Muscle layer of colon (tissue), 2 donors: ENCODE results near the gene GALP.
"Not testable (repeated sequence)": the region's sequence is repeated elsewhere in the genome, so short reads cannot be mapped to it uniquely, and the experiment has no call there.

ENCODE experiments used
- H3K27ac ChIP-seq: one replicate; pipeline ENCODE4 v1.7.0; 2013; ENCODE audit warnings: low read depth, mild to moderate bottlenecking, low read length, moderate library complexity
- H3K27me3 ChIP-seq, 2 donors: one replicate each; pipeline ENCODE4 v1.7.0; 2013; ENCODE audit warnings: low read length in 2 of 2, mild to moderate bottlenecking in 2 of 2; ENCODE audit not compliant: insufficient read depth in 2 of 2, control insufficient read depth in 1 of 2
- H3K36me3 ChIP-seq: one replicate; pipeline ENCODE4 v1.7.0; 2013; ENCODE audit warnings: mild to moderate bottlenecking, low read length; ENCODE audit not compliant: insufficient read depth
- H3K4me1 ChIP-seq: one replicate; pipeline ENCODE4 v1.7.0; 2013; ENCODE audit warnings: mild to moderate bottlenecking, low read length; ENCODE audit not compliant: insufficient read depth
- H3K4me3 ChIP-seq, 2 donors: one replicate each; pipeline ENCODE4 v1.7.0; 2013; ENCODE audit warnings: low read length in 2 of 2, low read depth in 1 of 2, mild to moderate bottlenecking in 1 of 2, moderate library complexity in 1 of 2
- H3K9ac ChIP-seq: one replicate; pipeline ENCODE4 v1.7.0; 2013; ENCODE audit warnings: low read length
- H3K9me3 ChIP-seq: one replicate; pipeline ENCODE4 v1.7.0; 2013; ENCODE audit warnings: mild to moderate bottlenecking, low read length
- donor health status: abdominal sarcoma.
- donor health status: Adenocarcinoma of cecum.

The GALP gene

GRCh38 chr19:56167064-56167578 lies 8.7 kb upstream of the GALP start:
- no peak overlapping the region for H3K4me3 ChIP-seq
- H3K27me3 ChIP-seq: no peaks in the 10 kb centered on the region
- H3K27ac ChIP-seq: no peak overlapping the region
- H3K9ac ChIP-seq: no peak overlapping the region
- H3K4me1 ChIP-seq: no peaks in the 10 kb centered on the region
- H3K36me3 ChIP-seq: no peaks in the 10 kb centered on the region
- H3K9me3 ChIP-seq: no peaks in the 10 kb centered on the region

GRCh38 chr19:56170261-56170660 lies 5.5 kb upstream of the GALP start:
- peaks cover 0 to 7% of the 10 kb centered on the region in 2 donors for H3K27me3 ChIP-seq
- H3K36me3 ChIP-seq: no peaks in the 10 kb centered on the region
- H3K9ac ChIP-seq: no peak overlapping the region
- H3K4me3 ChIP-seq: no peak overlapping the region
- H3K4me1 ChIP-seq: no peaks in the 10 kb centered on the region
- no peak overlapping the region for H3K27ac ChIP-seq
- no peaks in the 10 kb centered on the region for H3K9me3 ChIP-seq

- no peak overlapping the region for H3K27ac ChIP-seq
- H3K36me3 ChIP-seq: no peaks in the 10 kb centered on the region
- H3K4me1 ChIP-seq: no peaks in the 10 kb centered on the region
- H3K9ac ChIP-seq: no peak overlapping the region
- no peaks in the 10 kb centered on the region for H3K9me3 ChIP-seq
- peaks cover 0 to 20% of the 10 kb centered on the region in 2 donors for H3K27me3 ChIP-seq
- no peak overlapping the region for H3K4me3 ChIP-seq
Measured at GRCh38 chr19:56174086-56174485, 1.7 kb upstream of the GALP start.

- H3K27ac ChIP-seq: no peak overlapping the region
- H3K4me1 ChIP-seq: no peaks in the 10 kb centered on the region
- H3K27me3 ChIP-seq: peaks cover 0 to 20% of the 10 kb centered on the region in 2 donors
- H3K9ac ChIP-seq: no peak overlapping the region
- no peak overlapping the region for H3K4me3 ChIP-seq
- no peaks in the 10 kb centered on the region for H3K36me3 ChIP-seq
- H3K9me3 ChIP-seq: no peaks in the 10 kb centered on the region
Measured at GRCh38 chr19:56174550-56174949, 1.3 kb upstream of the GALP start.

DNA sequence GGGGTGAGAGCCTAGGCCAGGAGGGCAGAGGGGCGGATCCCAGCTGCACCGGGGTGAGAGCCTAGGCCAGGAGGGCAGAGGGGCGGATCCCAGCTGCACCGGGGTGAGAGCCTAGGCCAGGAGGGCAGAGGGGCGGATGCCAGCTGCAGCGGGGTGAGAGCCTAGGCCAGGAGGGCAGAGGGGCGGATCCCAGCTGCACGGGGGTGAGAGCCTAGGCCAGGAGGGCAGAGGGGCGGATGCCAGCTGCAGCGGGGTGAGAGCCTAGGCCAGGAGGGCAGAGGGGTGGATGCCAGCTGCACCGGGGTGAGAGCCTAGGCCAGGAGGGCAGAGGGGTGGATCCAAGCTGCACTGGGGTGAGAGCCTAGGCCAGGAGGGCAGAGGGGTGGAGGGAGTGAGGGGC lies 502 bp downstream of the GALP start:
- H3K27me3 ChIP-seq: peaks cover 0 to 20% of the 10 kb centered on the region in 2 donors

GRCh38 chr19:56176881-56177280 lies 1.1 kb downstream of the GALP start:
- no peaks in the 10 kb centered on the region for H3K9me3 ChIP-seq
- H3K4me3 ChIP-seq: no peak overlapping the region
- peaks cover 0 to 20% of the 10 kb centered on the region in 2 donors for H3K27me3 ChIP-seq
- H3K27ac ChIP-seq: no peak overlapping the region
- no peaks in the 10 kb centered on the region for H3K4me1 ChIP-seq
- H3K36me3 ChIP-seq: no peaks in the 10 kb centered on the region
- no peak overlapping the region for H3K9ac ChIP-seq

More for the DNA sequence above, 502 bp downstream of the GALP start:
- H3K9me3 ChIP-seq, H3K4me3 ChIP-seq, H3K4me1 ChIP-seq, H3K9ac ChIP-seq, H3K27ac ChIP-seq, H3K36me3 ChIP-seq: not testable (repeated sequence)

DNA sequence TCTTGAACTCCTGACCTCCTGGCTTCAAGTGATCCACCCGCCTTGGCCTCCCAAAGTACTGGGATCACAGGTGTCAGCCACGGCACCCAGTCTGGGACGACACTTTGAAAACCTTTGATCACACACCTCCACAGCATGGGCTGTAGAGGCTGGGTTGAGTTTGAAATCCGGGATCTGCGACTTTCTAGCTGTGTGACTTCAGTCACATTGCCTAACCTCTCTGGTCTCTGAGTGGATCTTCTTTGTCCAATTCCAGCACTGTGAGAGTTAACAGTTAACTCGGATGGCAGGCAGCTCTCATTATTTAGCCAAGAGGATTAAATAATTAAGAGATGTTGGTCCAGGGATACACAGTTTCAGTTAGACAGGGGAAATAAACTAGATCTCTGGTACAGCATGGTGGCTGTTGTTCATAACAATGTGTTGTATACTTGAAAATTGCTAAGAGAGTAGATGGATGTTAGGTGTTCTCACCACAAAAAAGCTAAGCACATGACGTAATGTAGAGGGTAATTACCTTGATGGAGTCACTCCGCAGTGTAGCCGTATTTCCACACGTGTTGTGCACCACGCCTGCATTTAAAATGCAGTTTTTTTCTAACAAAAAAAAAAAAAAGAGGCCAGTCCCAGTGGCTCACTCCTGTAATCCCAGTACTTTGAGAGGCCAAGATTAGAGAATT lies 1.9 kb downstream of the GALP start:
- Histone ChIP-seq H3K4me1 (no peaks in the 10 kb centered on the region), H3K4me3 (no peak overlapping the region), H3K36me3 (no peaks in the 10 kb centered on the region), H3K27me3 (peaks cover 0 to 20% of the 10 kb centered on the region in 2 donors), H3K27ac (no peak overlapping the region), H3K9ac (no peak overlapping the region), H3K9me3 (no peaks in the 10 kb centered on the region)

DNA sequence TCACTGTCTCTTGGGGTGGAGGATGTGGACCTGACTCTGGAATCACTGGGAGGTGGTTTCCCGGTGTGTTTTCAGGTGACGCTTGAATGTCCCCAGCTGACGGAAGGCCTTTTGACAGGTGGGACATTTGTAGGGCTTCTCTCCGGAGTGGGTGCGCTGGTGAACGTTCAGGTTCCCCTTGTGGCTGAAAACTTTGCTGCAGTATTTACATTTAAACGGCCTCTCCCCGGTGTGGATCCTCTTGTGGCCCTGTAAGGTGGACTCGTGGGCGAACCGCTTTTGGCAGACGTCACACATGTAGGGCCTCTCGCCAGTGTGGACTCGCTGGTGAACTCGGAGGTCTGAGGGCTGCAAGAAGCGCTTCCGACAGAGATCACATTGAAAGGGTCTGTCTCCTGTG lies 14.0 kb downstream of the GALP start:
- Histone ChIP-seq H3K27ac (no peak overlapping the region), H3K4me3 (no peak overlapping the region), H3K4me1 (no peaks in the 10 kb centered on the region), H3K9ac (no peak overlapping the region), H3K9me3 (no peaks in the 10 kb centered on the region), H3K27me3 (no peaks in the 10 kb centered on the region), H3K36me3 (no peaks in the 10 kb centered on the region)

- no peaks in the 10 kb centered on the region for H3K4me1 ChIP-seq
- no peaks in the 10 kb centered on the region for H3K36me3 ChIP-seq
- no peak overlapping the region for H3K4me3 ChIP-seq
- no peak overlapping the region for H3K9ac ChIP-seq
- H3K27me3 ChIP-seq: no peaks in the 10 kb centered on the region
- no peak overlapping the region for H3K27ac ChIP-seq
- H3K9me3 ChIP-seq: no peaks in the 10 kb centered on the region
Measured at GRCh38 chr19:56191115-56191514, 15.3 kb downstream of the GALP start.

DNA sequence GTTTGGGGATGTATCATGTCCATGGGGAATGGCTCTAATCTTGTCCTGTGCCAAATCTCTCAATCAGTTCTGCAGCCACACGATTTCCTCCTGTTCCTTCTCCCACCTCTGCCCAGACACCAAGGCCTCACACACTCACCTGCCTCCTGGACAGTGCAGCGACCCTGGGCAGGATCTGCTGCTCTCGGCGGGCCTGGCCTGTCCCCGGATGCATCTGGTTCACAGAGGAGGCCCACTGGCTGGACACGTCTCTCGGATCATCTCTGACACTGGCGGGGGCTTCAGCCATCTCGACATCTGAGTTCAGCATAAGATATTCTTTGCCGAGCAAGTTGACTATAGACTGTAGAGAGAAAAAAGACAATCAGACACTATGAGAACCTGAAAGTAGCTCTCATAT lies 15.9 kb downstream of the GALP start:
- no peaks in the 10 kb centered on the region for H3K36me3 ChIP-seq
- H3K9ac ChIP-seq: no peak overlapping the region
- H3K4me3 ChIP-seq: no peak overlapping the region
- H3K27me3 ChIP-seq: no peaks in the 10 kb centered on the region
- no peak overlapping the region for H3K27ac ChIP-seq
- no peaks in the 10 kb centered on the region for H3K4me1 ChIP-seq
- no peaks in the 10 kb centered on the region for H3K9me3 ChIP-seq

DNA sequence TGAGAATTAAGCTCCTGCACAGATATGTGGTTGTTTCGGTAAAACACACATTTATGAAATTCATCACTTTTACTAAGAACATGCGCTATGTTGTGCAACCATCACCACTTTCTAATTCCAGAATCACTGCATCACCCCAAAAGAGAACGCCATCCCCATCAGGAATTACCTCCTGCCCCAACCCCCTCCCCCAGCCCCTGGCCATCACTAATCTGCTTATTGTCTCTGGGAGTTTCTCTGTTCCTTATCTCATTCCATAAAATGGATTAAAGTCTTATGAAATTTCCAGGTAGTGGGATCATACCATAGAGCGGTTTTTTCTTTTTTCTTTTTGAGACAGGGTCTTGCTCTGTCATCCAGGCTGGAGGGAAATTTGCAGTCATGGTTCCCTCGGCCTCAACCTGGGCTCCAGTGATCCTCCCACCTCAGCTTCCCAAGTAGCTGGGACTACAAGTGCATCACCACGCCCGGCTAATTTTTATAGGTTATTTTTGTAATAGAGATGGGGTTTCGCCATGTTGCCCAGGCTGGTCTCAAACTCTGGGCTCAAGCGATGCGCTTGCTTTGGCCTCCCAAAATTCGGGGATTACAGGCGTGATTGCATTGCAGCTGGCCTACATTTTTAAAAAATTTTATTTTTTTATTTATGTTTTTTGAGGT lies 18.3 kb downstream of the GALP start:
- Histone ChIP-seq H3K4me1 (no peaks in the 10 kb centered on the region), H3K27me3 (no peaks in the 10 kb centered on the region), H3K9ac (no peak overlapping the region), H3K4me3 (no peak overlapping the region), H3K27ac (no peak overlapping the region), H3K9me3 (no peaks in the 10 kb centered on the region), H3K36me3 (no peaks in the 10 kb centered on the region)

GRCh38 chr19:56197646-56198045 lies 21.8 kb downstream of the GALP start, which contains the start of gene ZSCAN5B:
TSS of gene ZSCAN5B (minus strand) at chr19:56197783. CDS start at chr19:56193052, 4,731 bp downstream.
- not testable (repeated sequence) for H3K27ac ChIP-seq, H3K9me3 ChIP-seq, H3K36me3 ChIP-seq, H3K27me3 ChIP-seq, H3K9ac ChIP-seq, H3K4me1 ChIP-seq, H3K4me3 ChIP-seq
